ENCODE measurements around the gene PID1. TPM values are rescaled to one million over a fixed set of nuclear protein-coding genes. Genes with fewer than 3 reads are reported as not detected.

The PID1 gene
- total RNA-seq, 4 donors from 2014 or later: 33.1 to 48.6 (median 39.7) TPM

DNA sequence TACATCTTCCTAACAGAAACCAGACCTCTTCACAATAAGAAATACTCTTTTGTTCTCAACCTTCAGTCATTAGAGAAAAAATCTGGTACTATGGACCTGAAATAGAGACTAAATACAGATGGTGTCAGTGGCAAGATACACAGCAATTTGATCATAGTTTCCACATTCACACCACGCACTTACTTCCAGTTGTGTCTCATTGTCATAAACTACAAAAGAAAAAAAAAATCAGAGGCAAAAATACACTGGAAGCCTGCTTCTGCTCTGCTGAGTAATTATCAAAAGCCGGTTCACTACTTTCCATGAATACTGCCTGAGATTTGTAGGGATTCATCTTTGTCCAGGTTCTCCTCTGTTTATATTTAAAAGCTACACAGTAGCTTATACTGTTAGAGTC, 182.6 kb downstream of the PID1 start:
- no peak for DNase-seq (ENCODE audit: low spot score in 2 of 2)
- Histone ChIP-seq H3K9me3 (no peaks in the 10 kb centered on the region), H3K36me3 (no peaks in the 10 kb centered on the region), H3K4me1 (peaks cover 0 to 9% (median 0%) of the 10 kb centered on the region in 4 donors), H3K27ac (no peak overlapping the region), H3K4me3 (no peak overlapping the region), H3K27me3 (no peaks in the 10 kb centered on the region)
- TF ChIP-seq, protein P1, sequence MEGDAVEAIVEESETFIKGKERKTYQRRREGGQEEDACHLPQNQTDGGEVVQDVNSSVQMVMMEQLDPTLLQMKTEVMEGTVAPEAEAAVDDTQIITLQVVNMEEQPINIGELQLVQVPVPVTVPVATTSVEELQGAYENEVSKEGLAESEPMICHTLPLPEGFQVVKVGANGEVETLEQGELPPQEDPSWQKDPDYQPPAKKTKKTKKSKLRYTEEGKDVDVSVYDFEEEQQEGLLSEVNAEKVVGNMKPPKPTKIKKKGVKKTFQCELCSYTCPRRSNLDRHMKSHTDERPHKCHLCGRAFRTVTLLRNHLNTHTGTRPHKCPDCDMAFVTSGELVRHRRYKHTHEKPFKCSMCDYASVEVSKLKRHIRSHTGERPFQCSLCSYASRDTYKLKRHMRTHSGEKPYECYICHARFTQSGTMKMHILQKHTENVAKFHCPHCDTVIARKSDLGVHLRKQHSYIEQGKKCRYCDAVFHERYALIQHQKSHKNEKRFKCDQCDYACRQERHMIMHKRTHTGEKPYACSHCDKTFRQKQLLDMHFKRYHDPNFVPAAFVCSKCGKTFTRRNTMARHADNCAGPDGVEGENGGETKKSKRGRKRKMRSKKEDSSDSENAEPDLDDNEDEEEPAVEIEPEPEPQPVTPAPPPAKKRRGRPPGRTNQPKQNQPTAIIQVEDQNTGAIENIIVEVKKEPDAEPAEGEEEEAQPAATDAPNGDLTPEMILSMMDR (IDR thresholded peaks at IDR 0.05): no peak
- TF ChIP-seq POLR2A (IDR thresholded peaks at IDR 0.05) (no peak), EP300 (IDR thresholded peaks at IDR 0.05) (no peak)
- 64 to 71% methylated on average over 2 of the region's 2 CpGs for WGBS, 2 donors

GRCh38 chr2:229087843-229088516, 183.1 kb downstream of the PID1 start:
- TF ChIP-seq EP300 (IDR thresholded peaks at IDR 0.05) (no peak), POLR2A (IDR thresholded peaks at IDR 0.05) (no peak)
- TF ChIP-seq, protein P1 (IDR thresholded peaks at IDR 0.05): no peak
- H3K9me3 ChIP-seq: no peaks in the 10 kb centered on the region
- no peaks in the 10 kb centered on the region for H3K27me3 ChIP-seq
- no peak overlapping the region for H3K27ac ChIP-seq
- DNase-seq (ENCODE audit: low spot score in 2 of 2): no peak
- 75 to 81% methylated on average over 6 of the region's 6 CpGs for WGBS, 2 donors
- H3K4me3 ChIP-seq: no peak overlapping the region
- no peaks in the 10 kb centered on the region for H3K36me3 ChIP-seq
- peaks cover 0 to 9% (median 0%) of the 10 kb centered on the region in 4 donors for H3K4me1 ChIP-seq

- WGBS, 2 donors: 87 to 89% methylated on average over 3 of the region's 3 CpGs
- no peaks in the 10 kb centered on the region for H3K9me3 ChIP-seq
- no peak overlapping the region for H3K27ac ChIP-seq
- no peaks in the 10 kb centered on the region for H3K36me3 ChIP-seq
- H3K4me1 ChIP-seq: peaks cover 0 to 9% (median 0%) of the 10 kb centered on the region in 4 donors
- H3K4me3 ChIP-seq: no peak overlapping the region
- H3K27me3 ChIP-seq: no peaks in the 10 kb centered on the region
- TF ChIP-seq, protein P1 (IDR thresholded peaks at IDR 0.05): no peak
- TF ChIP-seq POLR2A (IDR thresholded peaks at IDR 0.05) (no peak), EP300 (IDR thresholded peaks at IDR 0.05) (no peak)
- no peak for DNase-seq (ENCODE audit: low spot score in 2 of 2)
These were observed 183.8 kb downstream of the PID1 start for GRCh38 chr2:229087267-229087666.

GRCh38 chr2:229085439-229085838, 185.6 kb downstream of the PID1 start:
- peaks cover 0 to 9% (median 0%) of the 10 kb centered on the region in 4 donors for H3K4me1 ChIP-seq
- no peak overlapping the region for H3K4me3 ChIP-seq
- DNase-seq (ENCODE audit: low spot score in 2 of 2): no peak
- H3K27ac ChIP-seq: no peak overlapping the region
- no peaks in the 10 kb centered on the region for H3K36me3 ChIP-seq
- H3K27me3 ChIP-seq: no peaks in the 10 kb centered on the region
- TF ChIP-seq EP300 (IDR thresholded peaks at IDR 0.05): no peak
- TF ChIP-seq POLR2A (IDR thresholded peaks at IDR 0.05): no peak
- TF ChIP-seq, protein P1 (IDR thresholded peaks at IDR 0.05): no peak
- H3K9me3 ChIP-seq: no peaks in the 10 kb centered on the region

DNA sequence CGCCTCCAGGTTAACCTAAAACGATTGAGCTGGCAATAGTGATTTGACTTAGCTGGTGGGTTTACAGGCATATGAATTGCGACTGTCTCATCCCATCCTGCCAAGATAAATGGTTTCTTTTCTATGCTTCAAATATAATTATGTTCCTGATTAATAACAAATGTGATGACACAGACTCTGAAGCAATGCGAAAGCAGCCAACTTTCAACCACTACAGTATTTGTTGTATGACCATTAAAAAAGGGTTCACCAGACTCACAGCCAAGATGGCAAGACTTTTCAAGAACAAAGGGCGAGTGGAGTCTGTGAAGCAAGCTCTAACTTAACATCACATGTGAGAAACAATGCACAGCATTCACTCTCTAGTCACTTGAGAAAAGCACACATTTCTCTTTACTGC, 186.6 kb downstream of the PID1 start:
- Histone ChIP-seq H3K4me1 (peaks cover 0 to 9% (median 0%) of the 10 kb centered on the region in 4 donors), H3K36me3 (no peaks in the 10 kb centered on the region), H3K4me3 (no peak overlapping the region), H3K27me3 (no peaks in the 10 kb centered on the region), H3K27ac (no peak overlapping the region), H3K9me3 (no peaks in the 10 kb centered on the region)
- WGBS, 2 donors: 51 to 55% methylated on average over 5 of the region's 5 CpGs
- TF ChIP-seq, protein P1 (IDR thresholded peaks at IDR 0.05): no peak
- TF ChIP-seq EP300 (IDR thresholded peaks at IDR 0.05) (no peak), POLR2A (IDR thresholded peaks at IDR 0.05) (no peak)
- DNase-seq (ENCODE audit: low spot score in 2 of 2): no peak
